GM19463 (cell line): ENCODE results near the gene HARS2.
A peak's percentile ranks its signal among the peaks of the same experiment; 100 is the strongest.
"Not testable (repeated sequence)": the region's sequence is repeated elsewhere in the genome, so short reads cannot be mapped to it uniquely, and the experiment has no call there.

Source experiments
- ATAC-seq: cut with Tn5 transposase; IDR thresholded peaks from one replicate; pipeline ENCODE4 v1.9.1; 2021; ENCODE audit warnings: mild to moderate bottlenecking, moderate library complexity; ENCODE audit not compliant: unreplicated experiment

HARS2 gene

DNA sequence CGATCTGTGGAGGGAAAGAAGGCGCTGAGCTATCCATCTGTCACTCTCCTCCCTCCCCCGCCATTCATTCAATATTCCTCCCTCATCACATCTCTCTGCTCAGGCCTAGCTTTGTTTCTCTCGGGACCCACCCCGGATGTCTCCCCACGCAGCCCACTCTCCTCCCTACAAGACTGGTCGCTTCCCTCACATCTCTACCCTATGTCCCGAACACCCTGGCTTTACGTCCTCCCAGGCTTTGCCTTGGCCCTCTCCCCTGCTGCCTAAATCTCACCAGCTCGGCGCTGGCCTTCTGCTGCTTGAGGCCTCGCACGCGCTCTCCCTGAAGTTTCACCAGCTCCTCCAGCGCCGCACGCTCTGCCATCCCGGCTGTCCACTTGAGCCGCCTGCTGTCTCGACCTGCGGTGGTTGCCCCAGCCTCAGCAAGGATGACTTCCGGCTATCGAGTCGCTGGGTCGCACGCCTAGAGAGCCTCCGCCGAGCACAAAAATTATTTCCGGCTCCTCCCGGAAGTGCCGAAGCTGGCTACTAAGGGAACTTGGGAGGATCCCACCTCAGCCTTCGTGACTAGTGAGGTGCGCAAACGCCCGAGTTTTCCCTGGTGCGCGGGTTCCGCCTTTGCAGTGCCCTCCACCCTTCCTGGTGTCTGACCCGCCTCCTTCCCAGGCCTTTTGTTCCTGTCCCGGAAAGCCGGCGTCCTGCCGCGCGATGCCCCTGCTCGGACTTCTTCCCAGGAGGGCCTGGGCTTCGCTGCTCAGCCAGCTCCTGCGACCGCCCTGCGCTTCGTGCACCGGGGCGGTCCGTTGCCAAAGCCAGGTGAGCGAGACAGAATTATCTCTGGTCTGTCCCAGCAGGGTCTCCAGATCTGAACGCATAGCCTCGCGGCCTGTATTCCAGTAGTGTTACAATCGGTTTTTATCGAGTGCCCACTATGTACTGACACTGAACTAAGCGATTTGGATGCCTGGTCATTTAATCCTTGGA lies at the start of gene HARS2, which contains the start of gene HARS1:
HARS2 (plus strand) TSS at position 515 of the 984 bp plus-strand sequence; CDS start at position 709, 194 bp downstream.
HARS1 (minus strand) TSS at position 430 of the 984 bp plus-strand sequence; CDS start at position 364, 66 bp downstream.
- peak; percentile 98 for ATAC-seq

DNA sequence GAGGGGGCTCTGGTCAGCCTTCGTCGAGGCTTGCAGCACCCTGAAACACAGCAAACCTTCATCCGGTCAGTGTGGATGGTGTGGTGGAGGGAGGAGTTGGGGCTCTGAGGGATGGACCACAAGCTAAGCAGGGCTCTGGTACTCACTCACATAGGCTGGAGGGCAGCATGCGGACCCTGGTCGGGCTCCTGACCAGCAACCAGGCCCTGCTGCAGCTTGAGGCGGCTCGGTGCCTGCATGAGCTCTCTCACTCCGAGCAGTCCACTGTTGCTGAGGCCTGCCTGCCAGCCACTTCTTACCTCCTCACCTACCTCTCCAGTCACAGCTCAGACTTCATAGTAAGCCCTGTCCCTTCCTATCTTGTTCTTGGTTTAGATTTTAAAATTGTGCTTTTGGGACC lies 49.5 kb upstream of the HARS2 start:
- ATAC-seq: no peak

DNA sequence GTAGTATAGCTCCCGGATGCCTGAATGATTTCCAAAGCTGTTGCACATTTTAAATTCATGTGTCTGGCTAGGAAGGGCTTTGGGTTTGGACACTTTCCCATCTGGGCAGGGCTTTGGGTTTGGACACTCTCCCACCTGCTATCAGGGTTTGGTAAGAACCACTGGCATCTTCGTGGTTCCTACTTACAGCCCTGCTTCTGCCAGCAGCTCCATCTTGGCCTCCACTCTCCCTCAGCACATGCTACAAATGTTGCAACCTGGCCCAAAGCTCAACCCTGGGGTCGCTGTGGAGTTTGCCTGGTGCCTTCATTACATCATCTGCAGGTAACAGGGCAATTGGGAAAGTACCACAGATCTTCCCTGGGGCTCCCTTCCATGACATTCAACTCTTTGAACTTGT lies 48.5 kb upstream of the HARS2 start:
- no peak for ATAC-seq

- peak; percentile 36 for ATAC-seq
Observed at GRCh38 chr5:140647042-140647419, 44.2 kb upstream of the HARS2 start.

- ATAC-seq: no peak
Observed at GRCh38 chr5:140658870-140659269, 32.4 kb upstream of the HARS2 start.

DNA sequence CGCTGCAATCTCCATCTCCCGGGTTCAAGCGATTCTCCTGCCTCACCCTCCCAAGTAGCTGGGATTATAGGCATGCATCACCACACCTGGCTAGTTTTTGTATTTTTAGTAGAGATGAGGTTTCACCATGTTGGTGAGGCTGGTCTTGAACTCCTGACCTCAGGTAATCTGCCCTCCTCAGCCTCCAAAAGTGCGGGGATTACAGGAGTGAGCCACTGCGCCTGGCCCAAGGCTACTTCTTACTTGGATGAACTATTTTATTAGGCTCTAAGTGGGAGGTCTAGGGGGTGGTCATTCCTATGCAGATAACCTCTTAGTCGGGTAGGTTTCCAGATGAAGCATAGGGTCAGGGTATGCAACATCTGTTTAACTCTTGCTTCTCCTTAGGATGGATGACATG lies 30.9 kb upstream of the HARS2 start:
- not testable (repeated sequence) for ATAC-seq

DNA sequence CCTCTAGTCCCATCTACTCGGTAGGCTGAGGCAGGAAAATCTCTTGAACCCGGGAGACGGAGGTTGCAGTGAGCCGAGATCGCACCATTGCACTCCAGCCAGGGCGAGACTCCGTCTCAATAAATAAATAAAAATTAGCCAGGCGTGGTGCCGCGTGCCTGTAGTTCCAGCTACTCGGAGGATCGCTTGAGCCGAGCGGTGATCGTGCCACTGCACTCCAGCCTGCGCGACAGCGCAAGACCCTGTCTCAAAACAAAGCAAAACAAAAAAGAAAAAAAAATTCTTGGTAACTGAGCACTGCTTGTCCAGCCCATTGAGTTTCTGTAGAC lies 27.3 kb upstream of the HARS2 start:
- ATAC-seq: no peak

DNA sequence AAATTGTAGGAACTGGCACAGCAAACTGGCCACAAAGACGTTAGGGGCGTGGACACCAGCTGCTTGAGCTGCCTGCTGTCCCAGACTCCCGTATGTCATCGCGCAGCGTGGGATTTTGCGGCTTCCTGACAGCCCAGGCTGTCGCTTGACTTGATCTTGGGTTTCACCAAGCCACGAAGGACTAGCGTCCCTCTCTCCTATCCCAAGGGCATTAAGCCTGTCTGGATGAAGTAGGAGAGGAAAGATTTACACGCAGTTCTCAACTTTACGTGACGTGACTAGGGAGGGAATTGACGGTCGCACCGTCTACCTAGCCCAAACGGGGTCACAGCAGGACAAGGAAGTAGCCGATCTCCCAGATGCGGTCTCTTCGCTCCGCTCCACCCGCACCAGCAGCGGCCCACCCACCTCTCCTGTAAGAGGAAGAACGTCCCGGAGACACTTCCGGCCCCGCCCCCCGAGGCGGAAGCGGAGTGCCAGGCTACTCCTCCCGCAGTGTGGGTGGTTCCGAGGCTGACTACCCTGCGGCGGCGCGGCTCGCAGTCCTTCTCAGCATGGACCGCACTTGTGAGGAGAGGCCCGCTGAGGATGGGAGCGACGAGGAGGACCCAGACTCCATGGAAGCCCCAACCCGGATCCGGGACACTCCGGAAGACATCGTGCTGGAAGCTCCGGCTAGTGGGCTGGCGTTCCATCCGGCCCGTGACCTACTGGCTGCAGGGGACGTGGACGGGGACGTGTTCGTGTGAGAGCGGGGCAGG lies 26.7 kb upstream of the HARS2 start, which contains the start of gene WDR55:
WDR55 (plus strand) TSS at position 546 of the 761 bp plus-strand sequence; CDS start at position 555, 9 bp downstream.
- ATAC-seq: peak; percentile 99

GRCh38 chr5:140671035-140671434 lies 20.2 kb upstream of the HARS2 start:
- ATAC-seq: not testable (repeated sequence)

- ATAC-seq: no peak
Observed at GRCh38 chr5:140671472-140672125, 19.7 kb upstream of the HARS2 start.

GRCh38 chr5:140672455-140673186 lies 18.6 kb upstream of the HARS2 start:
- ATAC-seq: no peak

DNA sequence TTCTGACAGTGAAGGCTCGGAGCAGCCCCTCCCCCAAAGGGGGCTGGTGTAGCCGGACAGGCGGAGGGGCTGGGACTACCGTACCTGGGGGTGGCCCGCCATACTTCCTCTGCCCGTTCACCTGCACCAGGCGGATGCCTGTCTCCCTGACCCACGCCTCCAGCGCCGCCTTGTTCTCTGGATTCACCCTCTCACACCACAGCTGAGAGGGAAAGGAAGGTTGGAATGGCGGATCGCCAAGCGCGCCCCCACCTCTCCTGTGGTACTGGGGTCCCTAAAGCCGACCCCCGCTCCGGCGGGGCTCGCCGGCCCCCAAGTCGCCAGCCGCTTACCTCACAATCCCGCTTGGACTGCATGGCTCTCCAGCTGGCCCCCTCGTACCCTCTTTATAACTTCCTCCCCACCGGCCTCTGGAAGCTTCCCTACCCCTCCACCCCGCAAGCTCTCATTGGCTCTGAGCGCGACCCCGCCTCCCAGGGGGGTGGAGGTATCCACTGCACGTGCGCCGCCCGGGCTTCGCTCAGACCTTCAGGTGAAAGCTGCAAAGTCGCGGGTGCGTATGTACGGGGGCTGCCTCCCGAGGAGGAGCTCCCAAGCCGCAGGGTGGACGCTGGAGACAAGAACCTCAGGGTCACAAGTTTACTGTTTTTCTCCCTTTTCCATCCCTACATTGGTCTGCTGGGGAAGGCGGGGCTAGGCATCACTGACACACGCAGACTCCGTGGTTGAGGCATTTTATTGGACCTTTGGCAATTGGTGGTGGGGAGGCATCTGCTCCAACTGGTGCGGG lies 17.9 kb upstream of the HARS2 start, which contains the start of gene DND1:
DND1 (minus strand) TSS at position 390 of the 790 bp plus-strand sequence; CDS start at position 356, 34 bp downstream.
- no peak for ATAC-seq

DNA sequence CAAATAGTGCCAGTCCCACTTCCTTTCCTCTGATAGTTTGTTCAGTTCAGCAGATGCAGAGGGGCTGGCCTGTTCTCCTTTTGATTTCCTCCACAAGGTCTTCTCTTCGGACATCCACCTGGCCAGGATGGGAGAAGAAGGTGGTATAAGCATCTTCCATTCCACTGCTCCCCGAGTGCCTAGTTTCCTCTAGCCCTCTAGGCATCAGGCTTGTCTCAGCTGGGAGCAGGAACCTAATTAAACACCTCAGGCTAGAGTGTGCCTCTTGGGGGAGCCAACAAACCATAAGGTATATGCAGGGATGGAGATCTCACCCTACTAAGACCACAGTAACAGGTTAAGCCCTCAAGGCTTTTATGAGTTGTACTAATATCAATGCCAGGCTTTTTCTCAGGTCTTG lies 17.0 kb upstream of the HARS2 start:
- no peak for ATAC-seq

DNA sequence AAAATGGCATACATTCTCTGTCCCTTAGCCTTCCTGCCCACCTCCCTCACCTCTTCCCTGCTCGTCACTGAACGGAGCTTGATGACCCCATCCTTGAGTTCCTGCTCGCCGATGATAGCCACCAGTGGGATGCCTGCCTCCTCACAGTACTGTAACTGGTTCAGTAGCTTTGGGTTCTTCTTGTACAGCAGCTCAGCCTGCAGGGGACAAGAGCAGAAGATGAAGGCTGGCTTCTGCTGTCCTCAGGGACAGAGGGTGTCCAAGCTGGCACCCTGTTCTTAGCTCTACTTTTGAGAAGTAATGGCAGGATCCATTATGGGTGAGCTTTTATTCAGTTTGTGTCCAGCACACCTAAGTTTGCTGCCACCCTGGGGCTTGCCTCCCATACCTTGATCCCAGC lies 16.6 kb upstream of the HARS2 start:
- ATAC-seq: no peak

DNA sequence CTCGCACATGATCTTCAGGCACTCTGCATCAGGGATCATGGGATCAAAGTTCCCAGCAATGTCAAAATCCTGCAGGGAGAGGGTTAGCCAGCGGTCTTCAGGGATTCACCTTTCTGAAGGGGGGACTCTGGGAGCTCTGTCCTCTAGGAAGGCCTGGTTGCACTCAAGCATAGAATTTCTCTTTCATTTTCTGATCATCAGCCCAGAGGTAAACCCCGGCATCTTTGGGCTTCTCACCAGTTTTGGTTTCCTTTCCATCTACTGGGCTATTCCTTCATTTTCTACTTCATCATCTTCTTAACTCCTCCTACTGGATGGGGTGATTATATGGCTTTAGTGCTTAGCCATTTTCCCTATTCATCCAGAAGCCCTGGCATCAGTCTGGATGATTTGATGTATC lies 13.3 kb upstream of the HARS2 start:
- ATAC-seq: peak; percentile 73

GRCh38 chr5:140678993-140679392 lies 12.3 kb upstream of the HARS2 start:
- ATAC-seq: no peak

DNA sequence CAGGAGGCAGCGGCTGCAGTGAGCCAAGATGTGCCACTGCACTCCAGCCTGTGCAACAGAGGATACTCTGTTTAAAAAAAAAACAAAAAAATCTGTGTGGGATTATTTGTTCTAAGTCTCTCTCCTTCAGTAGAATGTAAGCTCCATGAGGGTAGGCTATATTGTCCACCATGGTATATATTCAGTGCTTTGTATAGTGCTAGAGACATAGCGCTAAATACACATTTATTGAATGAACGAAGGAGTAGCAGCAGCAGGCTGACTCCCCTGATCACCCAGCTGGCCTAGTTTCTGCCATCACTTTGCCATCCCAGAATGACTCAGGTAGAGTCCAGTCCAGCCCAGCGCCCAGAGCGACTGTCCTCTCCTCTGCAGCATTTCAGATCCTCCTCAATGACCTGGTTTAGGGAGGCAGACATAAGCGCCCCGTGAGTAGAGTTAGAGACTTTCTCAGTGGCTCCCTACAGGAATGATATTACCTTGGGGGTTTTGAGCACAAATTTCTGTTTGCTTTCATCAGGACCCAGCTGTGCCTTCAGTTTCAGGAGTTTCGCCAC lies 801 bp upstream of the HARS2 start:
- no peak for ATAC-seq

- ATAC-seq: no peak
Observed at GRCh38 chr5:140694276-140694675, 3.0 kb downstream of the HARS2 start.

DNA sequence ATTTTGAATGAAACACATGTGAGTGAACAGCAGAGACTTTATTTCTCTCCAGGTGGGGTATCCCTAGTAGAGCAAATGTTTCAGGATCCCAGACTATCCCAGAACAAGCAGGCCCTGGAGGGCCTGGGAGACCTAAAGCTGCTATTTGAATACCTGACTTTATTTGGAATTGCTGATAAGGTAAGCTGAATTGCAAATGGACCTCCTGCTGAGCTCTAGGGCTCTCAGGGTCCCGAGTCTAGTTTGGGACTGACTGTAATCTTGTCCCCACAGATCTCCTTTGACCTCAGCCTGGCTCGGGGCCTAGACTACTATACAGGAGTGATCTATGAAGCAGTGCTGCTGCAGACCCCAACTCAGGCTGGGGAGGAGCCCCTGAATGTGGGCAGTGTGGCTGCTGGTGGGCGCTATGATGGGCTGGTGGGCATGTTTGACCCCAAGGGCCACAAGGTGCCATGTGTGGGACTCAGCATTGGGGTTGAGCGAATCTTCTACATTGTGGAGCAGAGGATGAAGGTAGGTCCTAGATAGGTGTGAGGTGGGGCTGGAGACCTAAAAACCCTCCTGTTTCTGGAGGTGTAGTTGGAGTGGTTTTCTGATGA lies 5.7 kb downstream of the HARS2 start:
- ATAC-seq: no peak
